Adrenal gland (tissue), 19 donors: Measurements from ENCODE around the gene SCAMP1. TPM values are rescaled to one million over a fixed set of nuclear protein-coding genes. Genes with fewer than 3 reads are reported as not detected.

Experiments
- DNase-seq, 7 donors: peaks; one replicate each; pipeline ENCODE4 v3.0.0-alpha.2; 2019 to 2020
- H3K27ac ChIP-seq, 5 donors: fragments of 200-600 bp; sonication (generic) in 4 of 5; 1 replicate in 3 of 5; 2 replicates in 2 of 5; pipeline versions ENCODE4 v1.5.1 to v1.8.0; 2016 to 2020; ENCODE audit warnings: mild to moderate bottlenecking in 1 of 5
- H3K27me3 ChIP-seq: fragments of 200-600 bp; 2 replicates; pipeline ENCODE4 v1.8.0; 2021
- H3K36me3 ChIP-seq, 2 donors: fragments of 200-600 bp; replicated peaks in 1 of 2; 1 replicate in 1 of 2; 2 replicates in 1 of 2; pipeline versions ENCODE4 v1.5.1 to v1.8.0; 2018 to 2022
- H3K4me1 ChIP-seq, 2 donors: fragments of 200-600 bp; replicated peaks in 1 of 2; 1 replicate in 1 of 2; 2 replicates in 1 of 2; pipeline versions ENCODE4 v1.5.1 to v1.8.0; 2018 to 2021
- H3K4me3 ChIP-seq, 4 donors: fragments of 200-600 bp; sonication (generic) in 3 of 4; one replicate each; pipeline ENCODE4 v1.5.1; 2016 to 2018
- H3K9me3 ChIP-seq, 3 donors: fragments of 200-600 bp; sonication (generic) in 1 of 3; replicated peaks in 1 of 3; 1 replicate in 2 of 3; 2 replicates in 1 of 3; pipeline versions ENCODE4 v1.5.1 to v1.8.0; 2016 to 2021
- CTCF ChIP-seq, 6 experiments: fragments of 450-650 bp in 4 of 6; fragments of 200-600 bp in 2 of 6; sonication (generic) in 1 of 6; IDR thresholded peaks; 1 replicate in 5 of 6; 2 replicates in 1 of 6; pipeline versions ENCODE4 v1.5.1 to v1.8.0; 2016 to 2021; ENCODE audit warnings: antibody characterized with exemption in 6 of 6, mild to moderate bottlenecking in 2 of 6, moderate library complexity in 1 of 6
- POLR2A ChIP-seq, 2 donors: fragments of 450-650 bp; IDR thresholded peaks; one replicate each; pipeline ENCODE4 v1.6.1; 2017; ENCODE audit warnings: antibody characterized with exemption in 2 of 2, mild to moderate bottlenecking in 2 of 2, moderate library complexity in 1 of 2
- WGBS, 4 donors: extraction: QIAGEN DNeasy Blood & Tissue Kit in 2 of 4; methylation state at CpG; one replicate each; pipeline versions ENCODE4 v1.1.5 to v1.1.7; 2013 to 2017; 5-methylcytosine and 5-hydroxymethylcytosine counted together
- intact Hi-C, 2 donors: fragments of 100-400 bp; cut with DNase I; formaldehyde crosslinking; loops; one replicate each; pipeline versions ENCODE4 v1.14.1 to v1.15.0; 2022 to 2023
- long read RNA-seq, 10 donors: library from polyadenylated mRNA in 3 of 10; unstranded in 2 of 10; stranded (forward) in 1 of 10; transcript quantifications; one replicate each; pipeline ENCODE4 v2.0.0 and lab custom pipeline, GENCODE V29; 2021 to 2026
- polyA plus RNA-seq, 3 donors: library from polyadenylated mRNA; stranded (reverse); fragments of 200-250 nt in 2 of 3; fragments of 350-450 nt in 1 of 3; fragmentation: Illumina TruSeq in 1 of 3; extraction: RNeasy Lipid Tissue Mini Kit (QIAGEN cat#74804) in 1 of 3; gene quantifications; one replicate each; pipeline ENCODE4 v1.2.3, GENCODE V29; 2013 to 2014
- total RNA-seq, 9 donors: library from RNA; depleted of rRNA in 4 of 9; stranded (reverse); fragments of >200 nt in 4 of 9; fragments of 120-200 nt in 1 of 9; fragmentation: NEBNext Ultra II Directional in 1 of 9; extraction: Animal tissue kit (Norgen Biotek cat#: 25700) in 1 of 9; gene quantifications; one replicate each; pipeline versions ENCODE4 v1.1.0 to v1.2.4, GENCODE V29; 2013 to 2023
- donor health status: healthy with polysubstance abuse.
- donor health status: Bipolar disorder and iron deficiency.
- donor health status: DM: yes; HTN: yes; CAD: no.
- donor health status: DM: no; HTN: no; CAD: no.
- donor health status: DM: no; HTN: no; CAD: no.
- donor health status: DM: yes; HTN: yes; CAD: no.

SCAMP1 gene
- total RNA-seq (10 to 100 TPM; 19.1 to 40.2 (median 31.7) TPM), polyA plus RNA-seq (10 to 100 TPM in 1 of 3 donors, 1 to 10 TPM in 2; 5.6 to 21.8 (median 7.5) TPM)
- long read RNA-seq, donor 1, full-length matches to known transcripts = 2 of 2 reads
- long read RNA-seq, donor 1, partial matches to known transcripts = 0 of 2 reads
- long read RNA-seq, donor 1, other reads (novel, unspliced or antisense) = 0 of 2 reads
- long read RNA-seq, donor 2, full-length matches to known transcripts = 6 of 6 reads
- long read RNA-seq, donor 2, partial matches to known transcripts = 0 of 6 reads
- long read RNA-seq, donor 2, other reads (novel, unspliced or antisense) = 0 of 6 reads
- long read RNA-seq, donor 3, full-length matches to known transcripts = 6 of 6 reads
- long read RNA-seq, donor 3, partial matches to known transcripts = 0 of 6 reads
- long read RNA-seq, donor 3, other reads (novel, unspliced or antisense) = 0 of 6 reads
- long read RNA-seq, donor 4, full-length matches to known transcripts = 33 of 38 reads
- long read RNA-seq, donor 4, partial matches to known transcripts = 0 of 38 reads
- long read RNA-seq, donor 4, other reads (novel, unspliced or antisense) = 5 of 38 reads
- long read RNA-seq, donor 5, full-length matches to known transcripts = 62 of 75 reads
- long read RNA-seq, donor 5, partial matches to known transcripts = 2 of 75 reads
- long read RNA-seq, donor 5, other reads (novel, unspliced or antisense) = 11 of 75 reads
- long read RNA-seq, donor 6, full-length matches to known transcripts = 16 of 23 reads
- long read RNA-seq, donor 6, partial matches to known transcripts = 1 of 23 reads
- long read RNA-seq, donor 6, other reads (novel, unspliced or antisense) = 6 of 23 reads
- long read RNA-seq, donor 7, full-length matches to known transcripts = 1 of 1 reads
- long read RNA-seq, donor 7, partial matches to known transcripts = 0 of 1 reads
- long read RNA-seq, donor 7, other reads (novel, unspliced or antisense) = 0 of 1 reads
- long read RNA-seq, donor 8, full-length matches to known transcripts = 7 of 7 reads
- long read RNA-seq, donor 8, partial matches to known transcripts = 0 of 7 reads
- long read RNA-seq, donor 8, other reads (novel, unspliced or antisense) = 0 of 7 reads
- long read RNA-seq, donor 9, full-length matches to known transcripts = 6 of 17 reads
- long read RNA-seq, donor 9, partial matches to known transcripts = 11 of 17 reads
- long read RNA-seq, donor 9, other reads (novel, unspliced or antisense) = 0 of 17 reads
- long read RNA-seq, donor 10, full-length matches to known transcripts = 1 of 1 reads
- long read RNA-seq, donor 10, partial matches to known transcripts = 0 of 1 reads
- long read RNA-seq, donor 10, other reads (novel, unspliced or antisense) = 0 of 1 reads

DNA sequence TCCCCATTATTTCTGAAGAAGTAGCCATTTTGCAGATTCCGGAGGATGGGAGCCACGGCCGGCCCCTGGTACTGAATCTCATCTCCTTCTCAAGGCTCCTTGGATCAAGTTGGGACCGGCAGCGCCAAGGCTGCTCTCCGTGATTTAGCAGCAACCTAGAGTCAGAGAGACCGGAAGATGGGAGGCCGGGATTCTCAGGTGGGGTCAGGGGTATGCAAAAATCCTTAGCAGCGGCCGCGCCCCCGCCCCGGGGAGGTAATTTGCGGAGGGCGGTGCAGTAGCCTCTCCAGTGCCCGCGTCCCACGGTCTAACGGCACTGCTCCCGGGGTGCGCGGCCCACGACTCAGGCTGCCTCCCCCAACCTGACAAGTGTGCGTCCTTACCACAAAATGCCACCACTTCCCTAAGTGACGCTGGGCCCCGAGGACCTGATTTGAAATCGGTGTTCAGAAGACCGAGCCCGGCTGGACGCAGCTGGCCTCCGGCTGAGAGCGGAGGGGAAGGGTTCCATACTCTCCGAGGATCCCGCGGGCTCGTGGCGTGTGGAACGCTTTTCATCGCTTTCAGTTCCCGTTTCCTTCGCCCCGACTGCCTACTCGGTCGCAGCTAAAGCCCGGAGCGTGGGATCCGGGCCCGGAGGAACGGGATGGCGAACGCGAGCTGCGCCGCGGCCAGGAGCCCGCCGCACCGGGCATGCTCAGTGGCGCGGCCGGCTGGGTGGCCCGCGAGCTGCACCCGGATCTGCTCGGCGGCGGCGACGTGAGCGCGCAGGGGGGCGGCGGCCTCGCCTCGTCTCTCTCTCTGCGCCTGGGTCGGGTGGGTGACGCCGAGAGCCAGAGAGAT, at the start of gene SCAMP1:
SCAMP1 (plus strand) TSS at position 787 of the 843 bp plus-strand sequence; CDS start at position 842, 55 bp downstream.
- WGBS, 4 donors = 0 to 2% (median 0%) methylated on average over 13 to 79 of the region's 79 CpGs
- H3K36me3 ChIP-seq = no peaks in the 10 kb centered on the region
- intact Hi-C loops = loop anchor here (5.0 kb wide), 2 partner anchors 63 to 68 kb away; partner anchors contain the start of gene AP3B1 (in 1 of the 2)
- H3K9me3 ChIP-seq = no peaks in the 10 kb centered on the region
- H3K27ac ChIP-seq = peak within 1 kb of the TSS; percentile 85 to 92 (median 89)
- peak within 1 kb of the TSS; percentile 48 to 100 (median 84) for H3K4me3 ChIP-seq
- no peaks in the 10 kb centered on the region for H3K27me3 ChIP-seq
- peaks cover 13 to 29% of the 10 kb centered on the region in 2 donors for H3K4me1 ChIP-seq
- TF ChIP-seq POLR2A (IDR thresholded peaks at IDR 0.05) (peak; percentile 93 to 95), CTCF (IDR thresholded peaks at IDR 0.05) (peak in 3 of 6 experiments; percentile 49 to 84 (median 54))
- peak; percentile 89 to 96 (median 94) for DNase-seq

DNA sequence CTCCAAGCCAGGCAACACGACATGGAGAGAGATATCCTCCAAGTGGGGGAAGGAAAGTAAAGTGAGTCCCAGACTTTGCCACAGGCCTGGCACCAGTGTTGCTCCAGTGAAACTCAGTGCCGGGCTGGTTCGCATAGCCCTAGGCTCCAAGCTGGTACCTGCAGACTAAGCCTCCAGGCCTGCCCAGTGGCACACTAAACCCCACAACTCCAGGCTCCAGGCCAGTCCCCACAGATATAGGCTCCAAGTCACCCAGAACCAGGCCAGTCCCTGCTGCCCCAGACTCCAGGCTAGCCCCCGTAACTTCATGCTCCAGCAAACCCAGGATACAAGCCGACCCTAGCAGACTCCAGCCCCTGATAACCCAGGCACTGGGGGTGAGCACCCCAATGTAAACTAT, 42.9 kb upstream of the SCAMP1 start:
- WGBS, 4 donors = 85 to 91% (median 86%) methylated on average over 5 of the region's 5 CpGs
- Histone ChIP-seq H3K9me3 (no peaks in the 10 kb centered on the region), H3K27me3 (no peaks in the 10 kb centered on the region), H3K36me3 (no peaks in the 10 kb centered on the region), H3K4me3 (no peak overlapping the region), H3K4me1 (no peaks in the 10 kb centered on the region), H3K27ac (no peak overlapping the region)
- TF ChIP-seq POLR2A (IDR thresholded peaks at IDR 0.05) (no peak), CTCF (IDR thresholded peaks at IDR 0.05) (no peak)
- no peak for DNase-seq
- intact Hi-C loops = no loop called here

GRCh38 chr5:78318337-78318736, 42.1 kb upstream of the SCAMP1 start:
- DNase-seq = no peak
- Histone ChIP-seq H3K27me3 (no peaks in the 10 kb centered on the region), H3K36me3 (no peaks in the 10 kb centered on the region), H3K27ac (no peak overlapping the region), H3K4me3 (no peak overlapping the region), H3K4me1 (no peaks in the 10 kb centered on the region), H3K9me3 (no peaks in the 10 kb centered on the region)
- no peak for TF ChIP-seq POLR2A (IDR thresholded peaks at IDR 0.05)
- no peak for TF ChIP-seq CTCF (IDR thresholded peaks at IDR 0.05)
- WGBS, 4 donors = 90 to 97% (median 93%) methylated on average over 3 of the region's 3 CpGs
- intact Hi-C loops = no loop called here
